ENCODE results near the gene IGF1R.

GRCh38 chr15:98648654-98649471 lies 524 bp downstream of the IGF1R start:
- TF ChIP-seq EP300 (IDR thresholded peaks at IDR 0.05) (no peak), POLR2AphosphoS5 (IDR thresholded peaks at IDR 0.05) (no peak)
- TF ChIP-seq, protein P1, sequence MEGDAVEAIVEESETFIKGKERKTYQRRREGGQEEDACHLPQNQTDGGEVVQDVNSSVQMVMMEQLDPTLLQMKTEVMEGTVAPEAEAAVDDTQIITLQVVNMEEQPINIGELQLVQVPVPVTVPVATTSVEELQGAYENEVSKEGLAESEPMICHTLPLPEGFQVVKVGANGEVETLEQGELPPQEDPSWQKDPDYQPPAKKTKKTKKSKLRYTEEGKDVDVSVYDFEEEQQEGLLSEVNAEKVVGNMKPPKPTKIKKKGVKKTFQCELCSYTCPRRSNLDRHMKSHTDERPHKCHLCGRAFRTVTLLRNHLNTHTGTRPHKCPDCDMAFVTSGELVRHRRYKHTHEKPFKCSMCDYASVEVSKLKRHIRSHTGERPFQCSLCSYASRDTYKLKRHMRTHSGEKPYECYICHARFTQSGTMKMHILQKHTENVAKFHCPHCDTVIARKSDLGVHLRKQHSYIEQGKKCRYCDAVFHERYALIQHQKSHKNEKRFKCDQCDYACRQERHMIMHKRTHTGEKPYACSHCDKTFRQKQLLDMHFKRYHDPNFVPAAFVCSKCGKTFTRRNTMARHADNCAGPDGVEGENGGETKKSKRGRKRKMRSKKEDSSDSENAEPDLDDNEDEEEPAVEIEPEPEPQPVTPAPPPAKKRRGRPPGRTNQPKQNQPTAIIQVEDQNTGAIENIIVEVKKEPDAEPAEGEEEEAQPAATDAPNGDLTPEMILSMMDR (IDR thresholded peaks at IDR 0.05), result peak in 2 of 4 experiments; percentile 20 to 49
